Measurements from ENCODE around the gene MUCL3.
A peak's percentile ranks its signal among the peaks of the same experiment; 100 is the strongest.

DNA sequence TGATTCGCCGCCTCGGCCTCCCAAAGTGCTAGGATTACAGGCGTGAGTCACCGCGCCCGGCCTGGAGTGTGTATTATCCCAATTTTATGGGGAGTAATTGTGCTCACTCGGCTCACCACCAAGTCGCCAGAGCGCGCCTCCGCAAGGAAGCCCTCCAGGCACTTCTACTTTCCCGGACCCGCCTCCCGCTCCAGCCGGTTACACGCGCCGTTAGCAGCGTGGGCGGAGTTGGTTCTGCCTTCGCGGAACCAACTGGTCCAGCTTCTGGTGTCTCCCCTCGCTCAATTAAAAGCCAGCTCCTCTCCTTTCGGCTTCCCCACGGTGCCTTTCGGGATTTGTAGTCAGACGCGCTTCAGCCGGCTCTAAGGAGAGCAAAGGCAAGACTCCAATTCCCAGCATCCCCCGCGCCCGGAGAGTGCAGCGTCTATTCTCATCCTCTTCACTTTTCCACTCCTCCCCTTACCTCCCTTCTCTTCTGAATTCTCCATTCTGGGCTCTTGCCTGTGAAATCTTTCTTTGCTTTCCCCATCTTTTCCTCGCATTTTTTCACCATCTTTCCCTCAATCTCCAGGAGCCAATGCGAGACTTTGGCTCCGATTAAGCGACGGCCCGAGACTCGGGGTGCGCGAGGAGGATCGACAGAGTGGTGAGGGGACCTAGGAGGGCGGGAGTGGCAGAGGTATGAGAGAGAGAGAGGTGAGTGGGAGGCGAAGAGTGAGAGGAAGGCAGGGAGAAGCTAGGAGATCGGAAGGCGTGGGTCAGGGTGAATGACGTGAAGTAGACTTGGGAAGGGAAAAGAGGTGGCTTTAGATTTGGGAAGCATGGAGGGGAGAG lies 32.8 kb upstream of the MUCL3 start, which contains the start of gene GTF2H4:
- TF ChIP-seq CTCF (IDR thresholded peaks at IDR 0.05) = no peak
- peak; percentile 77 for TF ChIP-seq GABPA (IDR thresholded peaks at IDR 0.05; ENCODE audit: low read depth)
- TF ChIP-seq ELF1 (IDR thresholded peaks at IDR 0.05) = peak; percentile 63
- TF ChIP-seq PBX3 (IDR thresholded peaks at IDR 0.05) = no peak; the same call in none of the 2 replicates
- no peak for TF ChIP-seq FOXM1 (IDR thresholded peaks at IDR 0.05; ENCODE audit: low read depth)
- TF ChIP-seq RCOR1 (IDR thresholded peaks at IDR 0.05; ENCODE audit: low read length) = peak; percentile 73
- no peak for TF ChIP-seq USF1 (IDR thresholded peaks at IDR 0.05; ENCODE audit: borderline replicate concordance, low read depth)
- TF ChIP-seq, protein P1, sequence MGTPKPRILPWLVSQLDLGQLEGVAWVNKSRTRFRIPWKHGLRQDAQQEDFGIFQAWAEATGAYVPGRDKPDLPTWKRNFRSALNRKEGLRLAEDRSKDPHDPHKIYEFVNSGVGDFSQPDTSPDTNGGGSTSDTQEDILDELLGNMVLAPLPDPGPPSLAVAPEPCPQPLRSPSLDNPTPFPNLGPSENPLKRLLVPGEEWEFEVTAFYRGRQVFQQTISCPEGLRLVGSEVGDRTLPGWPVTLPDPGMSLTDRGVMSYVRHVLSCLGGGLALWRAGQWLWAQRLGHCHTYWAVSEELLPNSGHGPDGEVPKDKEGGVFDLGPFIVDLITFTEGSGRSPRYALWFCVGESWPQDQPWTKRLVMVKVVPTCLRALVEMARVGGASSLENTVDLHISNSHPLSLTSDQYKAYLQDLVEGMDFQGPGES (IDR thresholded peaks at IDR 0.05; ENCODE audit: low read depth, low read length) = no peak
- no peak for TF ChIP-seq RXRA (IDR thresholded peaks at IDR 0.05; ENCODE audit: borderline replicate concordance, low read depth)
- no peak for TF ChIP-seq EZH2phosphoT487 (IDR thresholded peaks at IDR 0.05; ENCODE audit: borderline replicate concordance, low read depth)
- no peak for TF ChIP-seq JUND (IDR thresholded peaks at IDR 0.05)
- TF ChIP-seq POLR2AphosphoS5 (IDR thresholded peaks at IDR 0.05; ENCODE audit: low read depth, low read length) = 0 out of 2 replicates have a peak, but pooled peaks have one; percentile 31
